Endodermal cell (in vitro differentiated cells): ENCODE results near the gene FAM83C. TPM values are rescaled to one million over a fixed set of nuclear protein-coding genes. Genes with fewer than 3 reads are reported as not detected.

Source experiments
- DNase-seq: peaks from one replicate; pipeline ENCODE4 v3.0.0-alpha.2; 2017
- H3K27ac ChIP-seq: 2 replicates; pipeline ENCODE4 v1.5.1; 2013; ENCODE audit warnings: mild to moderate bottlenecking, low read depth, low read length, moderate library complexity
- H3K27me3 ChIP-seq: 2 replicates; pipeline ENCODE4 v1.6.1; 2013; ENCODE audit warnings: mild to moderate bottlenecking, low read length, moderate library complexity; ENCODE audit not compliant: insufficient read depth, control insufficient read depth, poor library complexity, severe bottlenecking
- H3K36me3 ChIP-seq: 2 replicates; pipeline ENCODE4 v1.7.0; 2013; ENCODE audit warnings: mild to moderate bottlenecking, low read length, moderate library complexity; ENCODE audit not compliant: control insufficient read depth, insufficient read depth
- H3K4me1 ChIP-seq: one replicate; pipeline ENCODE4 v1.7.0; 2013; ENCODE audit warnings: low read length; ENCODE audit not compliant: control insufficient read depth, insufficient read depth
- H3K4me3 ChIP-seq: 2 replicates; pipeline ENCODE4 v1.5.1; 2013; ENCODE audit warnings: mild to moderate bottlenecking, low read length, moderate library complexity
- H3K9ac ChIP-seq: 2 replicates; pipeline ENCODE4 v1.6.1; 2013; ENCODE audit warnings: mild to moderate bottlenecking, low read length, moderate library complexity; ENCODE audit not compliant: poor library complexity, severe bottlenecking; ENCODE audit errors: extremely low read depth
- H3K9me3 ChIP-seq: 2 replicates; pipeline ENCODE4 v1.6.1; 2013; ENCODE audit warnings: mild to moderate bottlenecking, low read length, moderate library complexity; ENCODE audit not compliant: control insufficient read depth
- H3K27ac Mint-ChIP-seq: 2 replicates; pipeline ENCODE4 v1.8.0; 2020; ENCODE audit warnings: mixed read lengths
- H3K27me3 Mint-ChIP-seq: 2 replicates; pipeline ENCODE4 v1.8.0; 2021; ENCODE audit warnings: mild to moderate bottlenecking, mixed read lengths; ENCODE audit not compliant: insufficient read depth
- H3K36me3 Mint-ChIP-seq: 2 replicates; pipeline ENCODE4 v1.8.0; 2020; ENCODE audit warnings: low read depth, mixed read lengths
- H3K4me1 Mint-ChIP-seq: 2 replicates; pipeline ENCODE4 v1.8.0; 2020; ENCODE audit warnings: mixed read lengths
- H3K4me3 Mint-ChIP-seq: 2 replicates; pipeline ENCODE4 v1.8.0; 2020; ENCODE audit warnings: mild to moderate bottlenecking, moderate library complexity, mixed read lengths
- H3K9me3 Mint-ChIP-seq: 2 replicates; pipeline ENCODE4 v1.8.0; 2020; ENCODE audit warnings: mild to moderate bottlenecking, mixed read lengths
- CTCF ChIP-seq: fragments of 200-600 bp; sonication (generic); conservative IDR thresholded peaks from 2 replicates; pipeline ENCODE4 v1.5.0; 2021; ENCODE audit warnings: antibody characterized with exemption, mild to moderate bottlenecking
- WGBS, 2 experiments: methylation state at CpG; one replicate each; pipeline versions ENCODE4 v1.1.5 to v1.1.7; 2013; ENCODE audit warnings: missing lambda C conversion rate in 2 of 2, mixed read lengths in 1 of 2; ENCODE audit not compliant: insufficient coverage in 1 of 2, insufficient read length in 1 of 2; 5-methylcytosine and 5-hydroxymethylcytosine counted together
- total RNA-seq, 2 donors: library from RNA; stranded (reverse); fragmentation: NEBNext Ultra II Directional in 1 of 2; extraction: Animal tissue kit (Norgen Biotek cat#: 25700) in 1 of 2; gene quantifications; 2 replicates in 1 of 2; 3 replicates in 1 of 2; pipeline ENCODE4 v1.2.1, GENCODE V29; 2021

The FAM83C gene
- total RNA-seq, 2 donors from 2014 or later: not detected

GRCh38 chr20:35339636-35340035 is 47.4 kb upstream of the FAM83C start:
- 100% methylated on average over 1 of the region's 1 CpG; no CpG with 5 or more reads in 1 of the 2 experiments for WGBS, 2 experiments
- Mint-ChIP-seq H3K27me3 (no peaks in the 10 kb centered on the region), H3K4me3 (no peak overlapping the region), H3K36me3 (no peaks in the 10 kb centered on the region), H3K27ac (no peak overlapping the region), H3K9me3 (no peaks in the 10 kb centered on the region), H3K4me1 (peaks cover 8% of the 10 kb centered on the region)
- no peaks in the 10 kb centered on the region for H3K4me1 ChIP-seq
- no peaks in the 10 kb centered on the region for H3K27me3 ChIP-seq
- H3K9me3 ChIP-seq: no peaks in the 10 kb centered on the region
- H3K9ac ChIP-seq: no peak overlapping the region
- H3K4me3 ChIP-seq: no peak overlapping the region
- no peak overlapping the region for H3K27ac ChIP-seq
- peaks cover 10% of the 10 kb centered on the region for H3K36me3 ChIP-seq
- no peak for TF ChIP-seq CTCF
- no peak for DNase-seq

GRCh38 chr20:35339007-35339406 is 46.8 kb upstream of the FAM83C start:
- Histone ChIP-seq H3K9me3 (no peaks in the 10 kb centered on the region), H3K27ac (no peak overlapping the region), H3K4me3 (no peak overlapping the region), H3K9ac (no peak overlapping the region), H3K27me3 (no peaks in the 10 kb centered on the region), H3K4me1 (no peaks in the 10 kb centered on the region), H3K36me3 (peaks cover 8% of the 10 kb centered on the region)
- Mint-ChIP-seq H3K36me3 (no peaks in the 10 kb centered on the region), H3K27ac (no peak overlapping the region), H3K9me3 (no peaks in the 10 kb centered on the region), H3K4me1 (peaks cover 5% of the 10 kb centered on the region), H3K27me3 (no peaks in the 10 kb centered on the region), H3K4me3 (no peak overlapping the region)
- no peak for DNase-seq
- TF ChIP-seq CTCF: no peak
- 97 to 100% methylated on average over 2 of the region's 2 CpGs for WGBS, 2 experiments

GRCh38 chr20:35334311-35335101 is 42.3 kb upstream of the FAM83C start:
- no peak overlapping the region for H3K4me3 ChIP-seq
- Mint-ChIP-seq H3K27ac (no peak overlapping the region), H3K27me3 (no peaks in the 10 kb centered on the region), H3K36me3 (peaks cover 2% of the 10 kb centered on the region), H3K9me3 (no peaks in the 10 kb centered on the region), H3K4me3 (no peak overlapping the region), H3K4me1 (no peaks in the 10 kb centered on the region)
- no peaks in the 10 kb centered on the region for H3K36me3 ChIP-seq
- no peaks in the 10 kb centered on the region for H3K9me3 ChIP-seq
- H3K27ac ChIP-seq: no peak overlapping the region
- 83 to 92% methylated on average over 1 to 2 of the region's 5 CpGs for WGBS, 2 experiments
- H3K27me3 ChIP-seq: no peaks in the 10 kb centered on the region
- DNase-seq: no peak
- no peaks in the 10 kb centered on the region for H3K4me1 ChIP-seq
- no peak overlapping the region for H3K9ac ChIP-seq
- TF ChIP-seq CTCF: no peak
